AG09309 (cell line): ENCODE results near the gene SPATC1L.

Source experiments
- DNase-seq: peaks from one replicate; pipeline ENCODE4 v3.0.0-alpha.2; 2010; ENCODE audit warnings: low read depth
- H3K4me3 ChIP-seq: 2 replicates; pipeline ENCODE4 v1.5.1; 2011; ENCODE audit warnings: mild to moderate bottlenecking, low read depth, low read length, moderate library complexity; ENCODE audit not compliant: control insufficient read depth
- TF ChIP-seq, protein P1 (sequence below): IDR thresholded peaks from 2 replicates; pipeline ENCODE4 v1.5.1; 2011; ENCODE audit warnings: mild to moderate bottlenecking, low read depth, low read length, inconsistent platforms; ENCODE audit not compliant: insufficient read depth, control insufficient read depth; ENCODE audit errors: missing control alignments

The SPATC1L gene

DNA sequence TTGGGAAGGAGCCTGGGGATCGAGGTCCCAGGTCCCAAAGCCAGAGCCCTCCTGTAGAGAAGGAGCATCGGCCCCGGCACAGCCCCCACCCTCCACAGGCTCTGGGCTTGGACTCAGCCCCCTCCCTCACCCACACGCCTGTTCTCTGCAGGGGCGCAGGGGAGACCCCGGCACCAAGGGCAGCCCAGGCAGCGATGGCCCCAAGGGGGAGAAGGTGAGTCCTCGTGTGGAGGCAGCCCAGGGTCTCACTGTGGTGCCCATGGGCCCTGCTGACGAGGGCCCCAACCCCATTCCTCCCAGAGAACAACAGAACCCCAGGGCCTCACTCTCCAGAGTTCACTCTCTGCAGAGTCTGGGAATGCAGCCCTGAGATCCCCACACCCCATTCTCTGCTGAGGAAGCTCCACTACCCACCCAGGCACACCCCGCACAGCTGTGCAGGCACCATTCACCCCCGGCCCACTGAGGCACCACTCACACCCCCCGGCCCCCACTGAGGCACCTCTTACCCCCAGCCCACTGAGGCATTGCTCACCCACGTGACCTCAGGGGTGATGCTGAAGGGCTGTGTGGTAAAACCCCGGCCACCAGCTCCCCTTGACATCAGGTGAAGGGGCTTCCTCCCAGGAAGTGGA is 64.5 kb downstream of the SPATC1L start:
- H3K4me3 ChIP-seq, result no peak overlapping the region
- no peak for DNase-seq
- TF ChIP-seq, protein P1, sequence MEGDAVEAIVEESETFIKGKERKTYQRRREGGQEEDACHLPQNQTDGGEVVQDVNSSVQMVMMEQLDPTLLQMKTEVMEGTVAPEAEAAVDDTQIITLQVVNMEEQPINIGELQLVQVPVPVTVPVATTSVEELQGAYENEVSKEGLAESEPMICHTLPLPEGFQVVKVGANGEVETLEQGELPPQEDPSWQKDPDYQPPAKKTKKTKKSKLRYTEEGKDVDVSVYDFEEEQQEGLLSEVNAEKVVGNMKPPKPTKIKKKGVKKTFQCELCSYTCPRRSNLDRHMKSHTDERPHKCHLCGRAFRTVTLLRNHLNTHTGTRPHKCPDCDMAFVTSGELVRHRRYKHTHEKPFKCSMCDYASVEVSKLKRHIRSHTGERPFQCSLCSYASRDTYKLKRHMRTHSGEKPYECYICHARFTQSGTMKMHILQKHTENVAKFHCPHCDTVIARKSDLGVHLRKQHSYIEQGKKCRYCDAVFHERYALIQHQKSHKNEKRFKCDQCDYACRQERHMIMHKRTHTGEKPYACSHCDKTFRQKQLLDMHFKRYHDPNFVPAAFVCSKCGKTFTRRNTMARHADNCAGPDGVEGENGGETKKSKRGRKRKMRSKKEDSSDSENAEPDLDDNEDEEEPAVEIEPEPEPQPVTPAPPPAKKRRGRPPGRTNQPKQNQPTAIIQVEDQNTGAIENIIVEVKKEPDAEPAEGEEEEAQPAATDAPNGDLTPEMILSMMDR, result no peak

GRCh38 chr21:46119144-46119636 is 65.1 kb downstream of the SPATC1L start:
- H3K4me3 ChIP-seq, result no peak overlapping the region
- TF ChIP-seq, protein P1, result no peak
- no peak for DNase-seq

GRCh38 chr21:46118316-46119143 is 65.7 kb downstream of the SPATC1L start:
- TF ChIP-seq, protein P1, result no peak
- no peak for DNase-seq

GRCh38 chr21:46117586-46118315 is 66.5 kb downstream of the SPATC1L start:
- TF ChIP-seq, protein P1, result no peak
- no peak overlapping the region for H3K4me3 ChIP-seq
- no peak for DNase-seq

More at GRCh38 chr21:46118316-46119143, 65.7 kb downstream of the SPATC1L start:
- H3K4me3 ChIP-seq, result no peak overlapping the region

DNA sequence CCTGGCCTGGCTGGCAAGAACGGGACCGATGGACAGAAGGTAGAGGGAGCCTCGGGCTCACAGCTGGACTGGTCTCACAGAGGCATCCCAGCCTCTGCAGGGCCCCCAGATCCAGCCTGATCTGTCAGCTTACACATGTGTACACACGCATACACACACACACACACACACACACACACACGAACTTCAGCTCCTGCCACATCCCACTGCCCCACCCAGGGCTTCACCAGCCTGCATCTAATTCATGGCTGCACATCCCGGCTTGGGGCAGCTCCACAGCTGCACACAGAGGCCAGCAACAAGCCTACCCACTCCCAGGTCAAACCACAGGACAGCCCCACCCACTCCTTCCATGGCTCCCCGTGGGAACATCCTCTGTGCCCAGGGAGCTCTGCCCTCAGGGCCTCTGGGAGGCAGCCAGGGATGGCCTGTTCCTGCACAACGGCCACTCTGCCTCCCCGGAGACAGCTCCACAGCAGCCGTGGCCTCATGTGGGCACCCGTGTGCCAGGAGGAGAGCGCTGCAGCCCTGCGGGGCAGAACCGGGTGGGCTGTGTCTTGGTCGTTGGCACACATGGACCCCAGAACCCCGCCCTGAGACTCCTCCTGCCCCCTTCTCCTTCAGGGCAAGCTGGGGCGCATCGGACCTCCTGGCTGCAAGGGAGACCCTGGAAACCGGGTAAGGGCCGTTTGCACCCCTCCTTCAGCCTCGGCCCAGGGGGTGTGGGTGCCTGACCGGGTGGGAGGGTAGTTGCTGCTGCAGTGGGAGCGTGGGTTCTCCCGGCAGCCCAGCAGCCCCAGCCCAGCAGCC is 67.3 kb downstream of the SPATC1L start:
- no peak for DNase-seq
- TF ChIP-seq, protein P1, result no peak
- H3K4me3 ChIP-seq, result no peak overlapping the region
